Measurements from ENCODE around the gene ARHGAP20.

Gene ARHGAP20

GRCh38 chr11:110711776-110712658, at the start of gene ARHGAP20:
ARHGAP20 (minus strand) TSS chr11:110712437; CDS start chr11:110712231, 206 bp downstream.
- DNase-seq, result peak; percentile 61

DNA sequence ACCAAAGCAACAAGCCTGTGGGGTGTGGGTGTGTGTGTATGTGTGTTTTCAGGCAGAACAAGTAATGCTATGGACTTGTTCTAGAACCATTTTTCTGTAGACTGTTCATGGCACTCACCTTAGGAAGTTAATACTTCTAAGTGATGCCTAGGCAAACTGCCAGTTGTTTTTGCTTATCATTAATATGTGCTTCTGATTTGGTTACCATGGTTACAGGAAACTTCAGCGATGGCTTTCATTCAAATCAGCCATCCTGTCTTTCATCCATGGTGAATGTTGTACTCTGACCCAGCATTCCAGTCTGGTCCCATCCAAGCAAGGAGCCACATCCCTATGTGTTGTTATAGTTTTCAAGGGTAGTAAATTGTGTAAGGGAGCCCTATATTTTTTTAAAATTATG, 49.8 kb upstream of the ARHGAP20 start:
- no peak for DNase-seq

DNA sequence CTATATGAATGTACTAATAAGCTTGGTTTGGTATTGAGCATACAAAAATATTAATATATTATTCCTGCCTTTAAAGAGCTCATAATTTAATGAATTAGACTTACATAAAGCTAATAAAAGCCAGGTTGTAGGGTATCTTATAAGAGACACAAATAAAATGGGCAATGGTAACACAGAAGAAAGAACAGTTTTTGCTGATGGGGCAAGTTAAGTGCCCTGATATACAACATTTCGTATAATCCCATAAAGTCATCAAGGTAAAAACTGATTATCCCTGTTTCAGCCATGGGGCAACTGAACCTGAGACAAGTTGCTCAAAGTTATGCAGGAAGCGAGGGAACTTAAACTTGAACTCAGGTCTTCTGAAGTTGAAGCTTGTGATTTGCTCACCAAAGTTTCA, 48.9 kb upstream of the ARHGAP20 start:
- no peak for DNase-seq

- DNase-seq, result peak; percentile 64
Measured at GRCh38 chr11:110759972-110760381, 47.7 kb upstream of the ARHGAP20 start.

DNA sequence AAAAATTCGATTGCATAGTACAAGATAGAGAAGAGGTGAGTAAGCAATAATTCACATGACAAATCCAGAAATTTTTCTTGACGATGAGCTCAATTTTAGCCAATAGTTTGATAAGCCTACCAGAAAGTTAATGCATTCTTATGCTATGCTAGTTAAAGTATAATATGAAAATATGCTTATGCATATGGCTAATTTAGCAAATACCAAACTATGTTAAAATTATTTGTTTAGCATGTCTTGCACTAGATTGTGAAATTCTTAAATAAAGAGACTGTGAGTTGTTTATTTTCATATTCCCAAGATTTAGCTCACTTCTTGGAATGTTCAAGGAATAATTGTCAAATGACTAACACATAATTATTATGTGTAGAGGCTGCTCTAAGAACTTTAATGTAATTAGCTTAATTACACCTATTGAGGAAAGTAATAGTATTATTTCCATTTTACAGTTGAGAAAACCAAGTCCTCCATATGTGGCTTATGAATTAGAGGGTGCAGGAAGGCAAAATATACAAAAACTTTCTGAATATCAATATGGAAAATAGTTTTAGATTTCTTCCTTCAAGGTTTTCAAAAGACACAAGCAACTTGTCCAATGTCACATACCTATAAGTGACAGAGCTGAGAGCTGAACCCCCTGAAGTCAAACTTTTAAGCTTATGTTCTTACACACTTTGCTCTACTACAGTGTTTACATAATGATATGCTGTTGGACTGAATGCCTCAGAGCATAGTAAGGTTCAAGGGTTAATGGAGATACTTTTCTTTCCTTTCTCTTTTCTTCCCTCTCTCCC, 45.9 kb upstream of the ARHGAP20 start:
- DNase-seq, result peak; percentile 7

DNA sequence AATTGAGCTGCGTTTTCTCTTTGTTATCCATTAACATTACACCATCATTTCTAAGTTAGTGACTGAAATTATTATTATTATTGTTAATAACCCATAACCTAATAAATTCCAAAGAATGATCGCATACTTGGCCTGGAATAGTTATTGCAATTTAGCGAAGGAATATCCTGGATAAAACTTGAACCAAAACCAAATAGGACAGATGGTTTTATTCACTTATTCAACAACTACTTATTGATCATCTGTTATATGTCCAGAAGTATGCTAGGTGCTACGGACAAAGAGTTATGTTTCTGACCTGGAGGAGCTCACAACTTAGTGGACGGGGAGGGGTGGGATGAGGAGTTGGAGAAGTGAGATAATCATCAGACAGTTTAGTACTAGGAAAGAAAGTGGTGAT, 44.8 kb upstream of the ARHGAP20 start:
- DNase-seq, result no peak

GRCh38 chr11:110755941-110756340, 43.7 kb upstream of the ARHGAP20 start:
- DNase-seq, result no peak

DNA sequence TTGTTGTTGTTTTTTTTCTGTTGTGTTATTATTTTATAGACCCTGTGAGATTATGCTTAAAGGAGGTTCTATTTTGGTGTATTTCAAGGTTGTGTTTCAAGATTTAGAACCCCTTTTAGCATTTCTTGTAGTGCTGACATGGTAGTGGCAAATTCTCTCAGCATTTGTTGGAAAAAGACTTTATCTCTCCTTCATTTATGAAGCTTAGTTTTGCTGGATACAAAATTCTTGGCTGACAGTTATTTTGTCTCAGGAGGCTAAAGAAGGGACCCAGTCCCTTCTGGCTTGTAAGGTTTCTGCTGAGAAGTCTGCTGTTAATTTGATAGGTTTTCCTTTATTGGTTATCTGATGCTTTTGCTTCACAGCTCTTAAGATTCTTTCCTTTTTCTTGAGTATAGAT, 40.7 kb upstream of the ARHGAP20 start:
- no peak for DNase-seq

DNA sequence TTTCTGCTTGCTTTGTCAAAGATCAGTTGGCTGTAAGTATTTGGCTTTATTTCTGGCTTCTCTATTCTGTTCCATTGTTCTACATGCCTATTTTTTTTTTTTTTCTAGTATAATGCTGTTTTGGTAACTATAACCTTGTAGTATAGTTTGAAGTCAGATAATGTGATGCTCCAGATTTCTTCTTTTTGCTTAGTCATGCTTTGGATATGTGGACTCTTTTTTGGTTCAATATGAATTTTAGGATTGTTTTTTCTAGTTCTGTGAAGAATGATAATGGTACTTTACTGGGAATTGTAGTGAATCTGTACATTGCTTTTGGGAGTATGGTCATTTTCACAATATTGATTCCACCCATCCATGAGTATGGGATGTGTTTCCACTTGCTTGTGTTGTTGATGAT, 37.9 kb upstream of the ARHGAP20 start:
- no peak for DNase-seq

- DNase-seq, result no peak
Measured at GRCh38 chr11:110747531-110747930, 35.3 kb upstream of the ARHGAP20 start.

DNA sequence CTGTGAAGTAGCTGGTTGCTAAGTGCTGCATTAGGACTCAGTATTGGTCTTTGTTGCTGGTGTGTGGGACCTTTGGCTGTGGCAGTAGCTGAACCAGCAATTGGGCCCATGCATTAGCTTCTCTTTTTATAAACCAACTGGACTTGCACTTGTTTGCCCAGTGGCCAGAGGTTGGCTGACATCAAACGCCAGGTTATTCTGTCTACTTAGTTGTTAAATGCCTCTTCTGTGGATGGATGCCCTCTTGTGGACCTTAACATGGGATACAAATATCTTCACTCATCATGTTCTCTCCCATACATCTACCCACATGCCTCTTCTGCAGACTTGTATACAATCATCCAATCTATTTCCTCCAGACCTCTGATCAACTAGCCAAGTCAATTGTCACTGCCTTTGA, 26.4 kb upstream of the ARHGAP20 start:
- no peak for DNase-seq

DNA sequence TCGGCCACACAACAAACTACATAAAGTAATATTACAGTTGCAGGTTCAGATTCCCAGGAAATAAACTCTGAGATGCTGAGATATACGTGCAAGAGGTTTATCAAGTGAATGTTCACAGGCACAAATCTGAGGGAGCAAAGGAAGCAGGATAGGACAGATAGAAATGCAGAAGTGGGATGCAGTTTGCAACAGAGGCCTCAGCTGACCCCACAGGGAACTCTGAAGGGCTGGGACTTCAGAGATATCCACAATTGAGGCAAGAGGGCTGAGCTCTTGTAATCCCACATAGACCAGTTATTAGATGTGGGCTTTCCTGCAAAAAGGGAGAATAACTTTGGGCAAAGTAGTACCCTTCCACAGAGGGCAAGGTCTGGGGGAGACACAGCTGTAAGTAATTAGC, 25.4 kb upstream of the ARHGAP20 start:
- DNase-seq, result no peak

DNA sequence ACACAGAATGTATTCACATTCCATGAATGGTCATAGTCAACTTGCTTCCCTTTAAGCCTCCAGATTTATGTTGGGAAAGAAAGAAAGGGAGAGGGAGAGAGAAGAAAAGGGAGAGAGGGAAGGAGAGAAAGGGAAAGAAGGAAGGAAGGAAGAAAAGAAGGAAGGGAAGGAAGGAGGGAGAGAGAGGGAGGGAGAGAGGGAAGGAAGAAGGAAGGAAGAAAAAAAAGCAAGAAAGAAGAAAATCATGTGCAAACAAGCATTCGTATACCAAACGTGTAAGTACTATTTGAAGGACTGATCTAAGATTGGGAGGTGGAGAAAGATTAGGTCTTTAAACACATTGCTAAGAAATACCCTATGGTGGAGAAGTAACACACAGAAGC, 23.9 kb upstream of the ARHGAP20 start:
- DNase-seq, result no peak

DNA sequence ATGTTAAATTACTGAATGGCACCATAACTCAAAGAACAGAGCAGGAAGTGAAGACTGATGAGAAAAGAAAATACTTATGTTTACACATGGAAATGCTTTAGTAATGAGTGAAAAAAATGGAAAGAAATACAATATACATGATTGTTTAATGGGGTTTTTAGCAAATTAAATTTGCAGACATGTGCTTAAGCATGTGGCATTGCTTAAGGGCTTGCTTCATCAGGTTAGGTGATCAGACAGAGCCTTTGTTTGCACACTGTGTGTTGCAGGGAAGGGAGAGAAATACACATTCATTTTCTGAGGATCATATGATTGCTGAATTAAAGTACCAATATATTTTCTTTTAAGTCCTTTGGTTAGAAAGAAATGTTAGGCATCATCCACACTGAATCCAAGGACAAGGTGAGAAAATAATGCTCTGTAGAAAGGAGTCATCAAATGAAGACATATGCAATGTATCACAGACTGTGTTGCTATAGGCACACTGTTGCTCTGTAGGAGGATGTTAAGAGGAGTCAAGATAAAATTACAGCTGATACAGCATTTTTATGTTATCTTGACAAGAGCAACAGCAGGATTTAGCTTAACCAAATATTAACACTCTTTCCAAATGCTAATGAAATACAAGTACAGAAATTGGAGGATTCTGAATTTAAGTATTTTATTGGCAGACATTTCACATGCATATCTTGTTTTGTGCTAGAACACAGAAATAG, 23.4 kb upstream of the ARHGAP20 start:
- DNase-seq, result no peak

DNA sequence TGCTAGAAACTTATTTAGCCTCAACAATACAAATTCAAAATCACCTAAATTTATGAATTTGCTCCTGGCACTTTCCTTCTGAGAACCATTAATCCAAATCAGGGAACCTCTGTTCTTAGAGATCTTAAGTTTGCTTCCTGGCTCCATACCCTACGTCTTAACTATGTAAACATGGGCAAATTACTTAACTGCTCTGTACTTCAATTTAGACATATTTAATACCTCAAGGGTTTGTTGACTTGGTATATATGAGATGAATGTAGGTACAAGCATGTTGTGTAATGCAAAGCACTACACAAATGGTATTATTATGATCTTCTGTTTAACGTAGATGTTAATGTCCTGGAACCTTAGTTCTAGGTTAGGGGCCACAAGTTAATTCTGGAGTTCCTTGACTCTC, 22.6 kb upstream of the ARHGAP20 start:
- DNase-seq, result no peak

GRCh38 chr11:110730773-110731172, 18.5 kb upstream of the ARHGAP20 start:
- DNase-seq, result no peak

- DNase-seq, result peak; percentile 18
Measured at GRCh38 chr11:110728883-110729282, 16.6 kb upstream of the ARHGAP20 start.

GRCh38 chr11:110728476-110728875, 16.2 kb upstream of the ARHGAP20 start:
- no peak for DNase-seq

- no peak for DNase-seq
Measured at GRCh38 chr11:110724358-110724757, 12.1 kb upstream of the ARHGAP20 start.

GRCh38 chr11:110720431-110721275, 8.4 kb upstream of the ARHGAP20 start:
- peak; percentile 61 for DNase-seq

GRCh38 chr11:110716361-110716760, 4.1 kb upstream of the ARHGAP20 start:
- peak; percentile 42 for DNase-seq

GRCh38 chr11:110715541-110715940, 3.3 kb upstream of the ARHGAP20 start:
- peak; percentile 66 for DNase-seq

GRCh38 chr11:110713449-110713776, 1.2 kb upstream of the ARHGAP20 start:
- no peak for DNase-seq
